Activated CD8-positive, alpha-beta memory T cell treated with anti-CD3 and anti-CD28 coated beads, Interleukin-2, amount 50 U/mL, for 1 hour (primary cell): ENCODE results near the gene CCNT1.
A peak's percentile ranks its signal among the peaks of the same experiment; 100 is the strongest.
"Not testable (repeated sequence)": the region's sequence is repeated elsewhere in the genome, so short reads cannot be mapped to it uniquely, and the experiment has no call there.

Source experiments
- DNase-seq: peaks from one replicate; pipeline ENCODE4 v3.0.0-alpha.2; 2020; ENCODE audit errors: extremely low read depth

Gene CCNT1

DNA sequence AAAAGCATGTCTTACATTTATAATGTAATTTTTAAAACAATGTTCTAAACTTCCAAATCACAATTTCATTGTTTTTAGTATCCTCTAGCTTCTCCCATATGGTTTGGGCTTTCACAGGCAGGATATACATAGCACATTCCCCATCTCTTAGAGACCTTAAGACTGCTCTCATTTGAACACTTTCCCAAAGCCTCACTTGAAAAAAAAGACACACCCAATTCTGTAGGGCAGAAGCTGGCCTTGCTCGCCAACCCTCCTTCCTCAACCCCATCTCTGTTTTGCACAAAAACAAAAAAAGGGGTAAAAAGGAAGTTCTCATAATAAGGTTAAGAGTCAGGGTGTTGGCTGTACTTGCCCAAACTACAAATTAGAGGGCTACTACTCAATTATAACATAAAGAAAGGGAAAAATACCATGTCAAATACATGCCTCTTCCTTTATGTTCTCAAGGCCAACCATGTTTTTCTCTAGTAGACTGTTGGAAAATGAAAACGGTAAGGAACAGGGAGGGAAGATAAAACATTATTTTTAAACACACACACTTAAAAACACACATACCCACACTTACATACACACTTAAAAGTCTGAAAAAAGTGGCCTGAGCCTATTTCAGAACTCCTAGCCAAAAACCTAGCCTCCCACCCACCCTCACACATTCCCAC lies 24.6 kb downstream of the CCNT1 start:
- DNase-seq, result no peak

DNA sequence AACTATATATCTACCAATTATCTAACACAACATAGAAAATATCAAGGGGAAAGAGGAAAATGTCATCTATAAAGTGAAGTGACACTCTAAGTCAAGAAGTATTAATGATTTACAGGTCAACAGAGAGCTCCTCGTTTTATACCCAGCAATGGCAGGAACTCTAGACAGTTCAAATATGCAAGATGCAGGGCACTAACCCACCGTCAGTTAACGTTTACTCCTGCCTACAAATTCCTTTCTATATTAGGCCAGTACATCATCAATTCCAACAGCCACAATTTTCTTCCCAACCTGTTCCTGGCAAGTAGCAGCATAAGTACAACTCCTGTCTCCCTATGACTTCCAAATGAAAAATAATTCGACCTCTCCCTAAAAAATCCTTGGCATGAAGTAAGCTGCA lies 25.5 kb downstream of the CCNT1 start:
- DNase-seq, result no peak

DNA sequence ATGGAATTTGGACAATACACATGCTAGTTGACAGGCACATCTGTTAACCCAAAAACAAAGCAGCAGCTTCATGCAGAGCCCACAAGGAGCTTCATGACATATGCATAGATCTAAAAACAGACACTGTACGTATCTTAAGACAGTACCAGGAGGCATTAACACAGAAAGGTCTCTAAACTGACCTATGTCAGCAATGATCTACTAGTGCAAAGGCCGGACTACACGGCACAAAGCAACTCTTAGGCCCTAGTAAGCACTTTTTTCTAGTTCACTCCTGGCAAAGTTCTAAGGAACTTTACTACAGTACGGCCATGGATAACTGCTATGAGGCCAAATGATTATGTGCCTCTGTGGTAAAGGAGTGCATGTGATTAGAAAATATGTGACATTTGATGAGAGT lies 26.1 kb downstream of the CCNT1 start:
- no peak for DNase-seq

DNA sequence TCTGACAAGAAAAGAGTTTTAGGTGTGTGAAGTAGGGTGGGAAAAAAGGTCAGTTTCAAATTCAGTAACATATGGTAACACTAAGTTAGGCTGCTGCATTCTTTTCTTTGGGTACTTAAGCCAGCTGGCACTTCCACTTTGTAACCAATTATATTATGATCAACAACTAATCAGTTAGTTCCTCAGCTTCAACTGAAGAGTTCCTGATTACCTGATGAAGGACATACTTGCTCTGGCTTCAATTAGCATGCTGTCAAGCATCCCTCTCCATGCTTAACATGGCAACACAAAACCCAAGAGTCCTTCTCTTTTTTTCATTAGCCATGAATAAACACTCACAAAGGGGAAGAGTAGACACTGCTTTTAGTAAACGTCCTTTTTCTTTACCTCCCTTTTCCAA lies 27.7 kb downstream of the CCNT1 start:
- no peak for DNase-seq

DNA sequence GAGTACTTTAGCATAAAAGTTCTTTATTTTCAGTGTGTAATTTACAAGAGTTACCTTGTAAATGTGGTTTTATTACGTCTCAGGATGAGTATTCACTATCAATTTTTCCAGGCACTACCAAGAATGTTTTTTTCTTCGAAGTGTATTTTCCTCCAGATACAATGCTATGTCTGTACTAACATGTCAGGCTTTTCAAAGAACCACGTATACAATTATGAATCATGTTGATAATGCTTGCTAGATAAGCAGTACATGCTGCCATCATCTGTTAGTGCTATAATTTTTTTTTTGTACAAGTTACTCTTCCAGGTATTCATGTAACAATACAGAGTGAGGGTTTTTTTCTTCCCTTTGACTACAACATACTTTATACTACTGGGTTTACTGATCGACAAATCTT lies 28.9 kb downstream of the CCNT1 start:
- DNase-seq, result no peak

DNA sequence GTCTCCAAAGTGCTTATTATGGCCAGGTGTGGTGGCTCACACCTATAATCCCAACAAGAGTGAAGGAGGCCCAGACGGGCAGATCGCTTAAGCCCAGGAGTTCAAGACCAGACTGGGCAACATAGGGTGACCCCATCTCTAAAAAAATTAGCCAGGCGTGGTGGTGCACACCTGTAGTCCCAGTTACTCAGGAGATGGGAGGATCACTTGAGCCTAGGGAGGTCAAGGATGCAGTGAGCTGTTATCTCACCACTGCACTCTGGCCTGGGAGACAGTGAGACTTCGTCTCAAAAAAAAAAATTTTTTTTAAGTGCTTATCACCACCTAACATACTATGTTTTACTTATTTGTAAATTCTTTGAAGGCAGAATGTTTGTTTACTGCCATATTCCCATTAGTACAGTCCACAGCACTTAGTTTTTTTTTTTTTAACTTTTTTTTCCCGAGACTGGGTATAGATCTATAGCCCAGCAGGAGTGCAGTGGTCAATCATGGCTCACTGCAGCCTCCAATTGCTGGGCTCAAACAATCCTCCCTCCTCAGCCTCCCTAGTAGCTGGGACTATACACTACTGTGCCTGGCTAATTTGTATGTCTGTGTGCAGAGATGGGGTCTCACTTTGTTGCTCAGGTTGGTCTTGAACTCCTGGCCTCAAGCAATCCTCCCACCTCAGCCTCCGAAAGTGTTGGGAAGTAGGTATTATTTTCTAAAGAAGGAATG lies 29.7 kb downstream of the CCNT1 start:
- DNase-seq, result no peak

DNA sequence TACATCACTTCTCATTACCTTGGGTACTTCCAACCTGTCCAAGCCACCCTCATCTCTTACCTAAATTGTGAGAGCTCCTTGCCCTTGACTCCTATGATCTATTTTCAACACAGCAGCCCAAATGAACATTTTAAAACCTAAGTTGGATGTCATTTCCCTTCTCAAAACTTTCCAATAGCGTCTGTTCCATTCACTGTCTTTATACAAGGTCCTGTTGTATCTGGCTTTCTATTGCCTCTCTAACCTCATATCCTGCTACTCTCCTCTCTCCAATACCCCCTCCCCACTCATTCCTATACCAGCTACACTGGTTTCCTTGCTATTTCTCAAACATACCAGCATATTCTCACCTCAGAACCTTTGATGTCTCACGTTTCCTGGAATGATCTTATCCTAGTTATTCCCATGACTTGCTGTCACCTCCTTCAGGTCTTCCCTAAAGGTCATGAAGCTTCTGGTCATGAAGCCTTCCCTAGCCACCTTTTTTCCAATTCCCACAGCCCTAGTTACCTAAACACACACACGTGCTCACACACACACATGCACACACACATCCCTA lies 30.4 kb downstream of the CCNT1 start:
- DNase-seq, result no peak

DNA sequence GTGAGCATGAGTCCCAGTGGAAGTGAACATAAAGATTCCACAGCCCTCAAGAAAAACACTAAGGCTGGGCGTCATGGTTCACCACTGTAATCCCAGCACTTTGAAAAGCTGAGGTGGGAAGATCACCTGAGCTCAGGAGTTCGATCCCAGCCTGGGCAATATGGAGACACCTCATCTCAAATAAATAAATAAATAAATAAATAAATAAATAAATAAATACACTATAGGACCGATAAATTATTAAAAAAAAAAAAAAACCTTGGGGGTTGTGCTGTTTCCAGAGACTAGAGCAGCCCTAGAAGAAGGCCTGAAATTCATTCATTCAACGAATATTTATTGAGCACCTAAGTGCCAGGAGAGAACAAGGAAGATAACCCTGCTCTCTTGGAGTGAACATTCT lies 33.0 kb downstream of the CCNT1 start:
- DNase-seq, result no peak

DNA sequence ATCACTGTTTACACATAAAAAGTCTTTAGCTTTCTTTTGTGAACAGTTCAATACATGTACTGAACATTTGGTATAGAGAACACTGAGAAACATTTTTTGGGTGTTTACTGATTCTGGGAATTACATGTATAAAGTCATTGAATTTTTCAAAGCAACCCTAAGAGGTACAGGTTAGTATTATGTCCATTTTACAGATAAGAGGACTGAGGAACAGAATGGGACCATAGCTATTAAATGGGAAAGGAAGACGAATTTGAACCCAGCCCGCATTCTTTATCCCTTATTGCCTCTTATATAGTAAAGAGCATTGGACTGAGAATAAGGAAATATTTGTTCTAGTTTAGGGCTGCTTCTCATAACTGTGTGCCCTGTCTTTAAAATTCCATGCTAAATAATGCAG lies 33.6 kb downstream of the CCNT1 start:
- DNase-seq, result no peak

DNA sequence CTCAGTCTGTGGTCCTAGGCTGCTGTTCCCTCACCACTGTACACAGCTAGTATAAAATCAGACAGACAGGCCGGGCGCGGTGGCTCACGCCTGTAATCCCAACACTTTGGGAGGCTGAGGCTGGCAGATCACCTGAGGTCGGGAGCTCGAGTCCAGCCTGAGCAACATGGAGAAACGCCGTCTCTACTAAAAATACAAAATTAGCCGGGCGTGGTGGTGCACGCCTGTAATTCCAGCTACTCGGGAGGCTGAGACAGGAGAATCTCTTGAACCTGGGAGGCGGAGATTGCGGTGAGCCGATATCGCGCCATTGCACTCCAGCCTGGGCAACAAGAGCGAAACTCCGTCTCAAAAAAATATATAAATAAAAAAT lies 34.0 kb downstream of the CCNT1 start:
- DNase-seq, result not testable (repeated sequence)

DNA sequence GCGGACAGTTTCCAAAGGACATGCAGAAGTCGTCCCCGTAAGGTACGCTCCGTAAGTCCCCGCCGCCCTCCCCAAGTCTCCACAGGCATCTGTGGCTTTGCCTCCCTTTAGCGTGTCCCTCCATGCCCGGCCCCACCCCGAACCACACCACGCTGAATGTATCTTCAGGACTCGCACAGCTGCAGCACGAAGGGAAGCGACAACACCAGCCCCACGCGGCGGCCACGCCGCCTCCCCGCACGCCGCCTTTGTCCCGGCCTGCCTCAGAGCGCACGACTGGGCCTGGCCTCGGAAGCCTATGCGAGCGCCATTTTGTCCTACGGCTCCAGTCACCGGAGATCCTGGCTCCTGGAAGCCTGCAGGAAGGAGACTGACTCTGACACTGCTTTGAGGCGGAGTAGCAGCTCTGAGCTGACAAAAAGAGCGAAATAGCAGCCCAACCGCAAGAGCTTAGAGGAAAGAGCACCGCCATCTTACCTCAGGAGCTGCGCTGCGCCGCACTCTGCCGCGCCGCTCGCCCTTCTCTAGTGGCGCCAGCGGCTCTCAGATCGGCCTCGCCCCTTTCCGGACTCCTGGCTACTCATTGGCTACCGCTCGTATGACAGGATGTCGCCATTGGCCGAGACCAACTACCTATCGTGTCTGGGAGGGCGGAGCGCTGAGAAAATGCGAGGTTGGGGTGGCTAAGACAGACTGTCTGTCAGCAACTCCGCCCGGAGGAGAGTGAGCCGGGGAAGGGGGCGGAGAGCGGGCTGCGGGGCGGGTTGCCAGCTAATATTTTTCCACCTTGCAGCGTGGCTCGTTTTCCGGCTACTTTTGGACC lies 34.6 kb downstream of the CCNT1 start, which contains the start of gene KANSL2:
KANSL2 (minus strand) TSS at position 529 of the 823 bp plus-strand sequence. CDS start 606 bp downstream, outside the sequence.
- DNase-seq, result peak; percentile 94

DNA sequence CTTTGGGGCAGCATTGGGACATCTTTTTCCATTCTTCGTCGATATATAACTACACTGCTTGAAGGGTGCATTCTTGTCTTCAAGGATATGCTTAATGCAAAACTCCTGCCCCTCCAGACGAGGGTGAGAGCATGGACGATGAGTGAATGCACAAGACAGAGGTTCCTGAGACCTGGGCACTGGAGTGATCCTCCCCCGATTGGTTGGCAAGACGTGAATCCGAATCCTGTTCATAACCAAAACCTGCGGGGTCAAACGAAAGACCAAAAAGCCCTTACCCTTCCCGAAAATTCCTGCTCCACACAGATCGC lies 35.2 kb downstream of the CCNT1 start:
- DNase-seq, result no peak

DNA sequence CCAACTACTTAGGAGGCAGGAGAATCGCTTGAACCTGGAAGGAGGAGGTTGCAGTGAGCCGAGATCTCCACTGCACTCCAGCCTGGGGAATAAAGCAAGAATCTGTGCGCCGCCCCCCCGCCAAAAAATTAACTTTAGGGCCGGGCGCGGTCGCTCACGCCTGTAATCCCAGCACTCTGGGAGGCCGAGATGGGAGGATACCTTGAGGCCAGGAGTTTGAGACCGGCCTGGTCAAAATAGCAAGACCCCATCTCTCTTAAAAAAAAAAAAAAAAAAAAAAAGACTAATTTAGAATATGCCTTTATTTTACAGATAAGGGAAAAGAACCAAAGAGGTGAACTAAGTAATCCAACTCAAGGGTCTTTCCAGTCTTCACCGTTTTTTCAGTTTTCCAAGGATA lies 35.6 kb downstream of the CCNT1 start:
- no peak for DNase-seq

DNA sequence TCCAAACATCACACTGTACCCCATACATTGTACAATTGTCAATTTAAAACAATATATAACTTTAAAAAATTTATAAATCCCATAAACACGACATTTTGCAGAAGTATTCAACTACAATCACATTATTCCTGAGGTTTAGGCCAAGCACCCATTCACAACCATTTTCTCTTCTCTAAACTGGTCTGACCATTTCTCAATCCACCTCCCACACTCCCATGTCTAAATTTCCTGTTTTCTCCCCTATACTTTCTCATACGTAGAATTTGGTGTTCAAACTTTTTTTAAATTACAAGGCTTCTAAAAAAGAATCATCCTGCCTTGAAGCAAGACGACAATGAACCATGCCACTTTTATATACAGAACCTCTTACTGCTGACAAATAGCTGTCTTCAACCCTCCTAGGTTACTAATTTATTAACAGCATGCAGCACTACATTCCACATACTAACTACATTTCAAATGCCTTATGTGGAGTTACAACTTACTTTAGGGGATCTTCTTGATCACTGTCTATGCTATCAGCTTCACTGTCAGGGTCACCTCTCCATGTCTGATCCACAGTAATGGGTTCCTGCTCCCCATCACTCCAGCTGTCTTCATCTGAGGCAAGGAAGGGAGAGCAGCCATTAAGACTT lies 37.8 kb downstream of the CCNT1 start:
- no peak for DNase-seq

DNA sequence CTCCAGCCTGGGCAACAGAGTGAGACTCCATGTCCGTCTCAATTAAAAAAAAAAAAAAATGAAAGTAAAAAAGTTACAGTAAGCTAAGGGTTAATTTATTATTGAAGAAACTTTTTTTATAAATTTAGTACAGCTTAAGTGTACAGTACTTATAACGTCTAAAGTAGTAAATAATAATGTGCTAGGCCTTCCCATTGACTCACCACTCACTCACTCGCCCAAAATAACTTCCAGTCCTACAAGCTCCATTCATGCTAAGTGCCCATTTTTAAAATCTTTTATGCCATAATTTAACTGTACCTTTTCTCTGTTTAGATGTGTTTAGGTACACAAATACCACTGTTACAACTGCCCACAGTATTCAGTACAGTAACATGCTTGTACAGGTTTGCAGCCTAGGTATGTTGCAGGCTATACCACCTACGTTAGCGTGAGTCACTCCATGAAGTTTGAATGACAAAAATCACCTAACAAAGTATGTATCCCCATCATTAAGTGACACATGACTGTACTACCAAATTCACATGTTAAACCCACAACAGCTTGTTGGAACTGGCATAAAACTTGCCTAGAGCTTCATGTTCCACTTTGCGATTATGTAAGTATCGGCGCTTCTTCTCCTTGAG lies 45.2 kb downstream of the CCNT1 start:
- DNase-seq, result no peak

DNA sequence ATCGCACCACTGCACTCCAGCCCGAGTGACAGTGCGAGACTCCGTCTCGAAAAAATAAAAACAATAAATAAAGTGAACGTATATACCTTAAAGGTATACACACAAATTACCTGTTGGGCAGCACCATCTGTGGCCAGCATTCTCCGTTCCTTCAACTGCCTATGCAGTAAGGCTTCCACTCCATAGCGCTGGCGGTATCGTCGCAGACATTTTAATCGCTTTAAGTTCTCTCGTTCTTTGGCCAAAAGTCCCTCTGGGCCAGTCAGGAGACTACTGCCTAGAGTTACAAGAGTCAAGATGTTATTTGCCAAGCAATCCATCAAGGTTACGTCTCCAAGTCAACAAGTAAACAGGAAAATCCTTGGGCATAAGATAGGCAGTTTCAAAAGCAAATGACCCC lies 47.5 kb downstream of the CCNT1 start:
- DNase-seq, result no peak

DNA sequence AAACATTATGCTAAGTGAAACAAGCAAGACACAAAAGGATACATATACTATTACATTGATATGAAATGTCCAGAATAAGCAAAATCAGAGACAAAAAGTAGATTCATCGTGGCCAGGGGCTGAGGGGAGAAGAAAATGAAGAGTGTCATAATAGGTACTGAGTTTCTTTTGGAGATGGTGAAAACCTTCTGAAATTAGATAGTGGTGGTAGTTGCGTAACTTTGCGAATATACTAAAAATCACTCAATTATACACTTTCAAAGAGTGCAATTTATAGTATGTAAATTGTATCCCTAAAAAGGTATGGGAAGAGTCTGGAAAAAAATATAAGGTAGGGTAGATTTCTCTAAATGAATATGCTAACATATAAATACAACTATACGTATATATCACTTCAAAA lies 56.6 kb downstream of the CCNT1 start:
- no peak for DNase-seq

DNA sequence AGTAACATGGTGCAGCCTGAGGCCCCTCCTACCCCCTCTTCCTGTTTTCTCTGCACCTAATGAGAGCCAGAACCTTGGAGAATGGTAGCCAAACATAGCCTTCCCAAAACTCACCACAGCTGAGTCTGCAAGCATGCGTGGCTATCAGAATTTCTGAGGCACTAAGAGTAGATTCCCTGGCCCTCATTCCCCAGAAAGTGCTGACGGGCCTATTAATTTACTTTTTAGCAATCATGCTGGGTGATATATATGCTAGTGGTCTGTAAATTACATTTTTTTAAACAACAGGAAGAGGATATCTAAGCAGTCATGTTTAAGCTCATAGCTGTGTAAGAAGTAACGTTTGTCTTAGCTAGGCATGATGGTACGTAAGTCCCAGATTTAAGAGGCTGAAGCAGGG lies 64.8 kb downstream of the CCNT1 start:
- no peak for DNase-seq

DNA sequence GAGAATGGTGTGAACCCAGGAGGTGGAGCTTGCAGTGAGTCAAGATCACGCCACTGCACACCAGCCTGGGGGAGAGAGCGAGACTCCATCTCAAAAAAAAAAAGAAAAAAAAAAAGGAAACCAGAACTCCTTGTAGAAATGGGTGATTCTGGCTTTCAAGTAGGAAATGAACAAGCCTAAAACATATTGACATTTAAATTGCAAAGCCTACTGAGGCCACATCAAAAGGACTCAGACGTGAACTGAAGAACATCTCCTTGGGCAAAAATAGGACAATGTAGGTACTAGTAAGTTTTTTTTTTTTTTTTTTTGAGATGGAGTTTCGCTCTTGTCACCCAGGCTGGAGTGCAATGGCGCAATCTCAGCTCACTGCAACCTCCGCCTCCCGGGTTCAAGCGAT lies 71.2 kb downstream of the CCNT1 start:
- DNase-seq, result not testable (repeated sequence)

DNA sequence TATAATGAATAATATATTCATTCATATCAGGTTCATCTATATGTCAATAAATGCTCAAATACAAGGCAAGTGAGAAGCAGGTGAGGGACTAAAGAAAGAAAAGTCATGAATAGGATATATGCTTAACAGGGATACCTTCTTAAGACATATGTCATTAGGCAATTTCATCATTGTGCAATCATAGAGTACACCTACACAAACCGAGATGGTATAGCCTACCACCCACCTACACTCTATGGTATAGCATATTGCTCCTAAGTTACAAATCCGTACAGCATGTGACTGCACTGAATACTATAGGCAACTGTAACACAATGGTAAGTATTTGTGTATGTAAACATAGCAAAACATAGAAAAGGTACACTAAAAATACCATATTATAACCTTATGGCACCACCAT lies 73.5 kb downstream of the CCNT1 start:
- DNase-seq, result no peak

DNA sequence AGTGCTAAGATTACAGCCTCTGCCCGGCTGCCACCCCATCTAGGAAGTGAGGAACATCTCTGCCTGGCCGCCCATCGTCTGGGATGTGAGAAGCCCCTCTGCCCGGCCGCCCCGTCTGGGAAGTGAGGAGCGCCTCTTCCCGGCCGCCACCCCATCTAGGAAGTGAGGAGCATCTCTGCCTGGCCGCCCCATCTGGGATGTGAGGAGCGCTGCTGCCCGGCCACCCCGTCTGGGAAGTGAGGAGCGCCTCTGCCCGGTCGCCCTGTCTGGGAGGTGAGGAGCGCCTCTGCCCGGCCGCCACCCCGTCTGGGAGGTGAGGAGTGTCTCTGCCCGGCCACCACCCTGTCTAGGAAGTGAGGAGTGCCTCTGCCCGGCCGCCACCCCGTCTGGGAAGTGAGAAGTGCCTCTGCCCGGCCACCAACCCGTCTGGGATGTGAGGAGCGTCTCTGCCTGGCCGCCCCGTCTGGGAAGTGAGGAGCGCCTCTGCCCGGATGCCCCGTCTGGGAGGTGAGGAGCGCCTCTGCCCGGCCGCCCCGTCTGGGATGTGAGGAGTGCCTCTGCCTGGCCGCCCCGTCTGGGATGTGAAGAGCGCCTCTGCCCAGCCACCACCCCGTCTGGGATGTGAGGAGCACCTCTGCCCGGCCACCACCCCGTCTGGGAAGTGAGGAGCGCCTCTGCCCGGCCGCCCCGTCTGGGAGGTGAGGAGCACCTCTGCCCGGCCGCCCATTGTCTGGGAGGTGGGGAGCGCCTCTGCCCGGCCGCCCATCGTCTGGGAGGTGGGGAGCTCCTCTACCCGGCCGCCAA lies 74.6 kb downstream of the CCNT1 start:
- not testable (repeated sequence) for DNase-seq
